ENCODE results near the gene GABRG3.

The GABRG3 gene

GRCh38 chr15:27498700-27499099, 527.7 kb downstream of the GABRG3 start:
- no peak for DNase-seq
- in situ Hi-C loops (cut with MboI; ENCODE audit: low pct_unique_long_range_greater_than_20kb, low sequenced_read_pairs) = no loop called here

GRCh38 chr15:27499191-27499590, 528.2 kb downstream of the GABRG3 start:
- in situ Hi-C loops (cut with MboI; ENCODE audit: low pct_unique_long_range_greater_than_20kb, low sequenced_read_pairs) = no loop called here
- no peak for DNase-seq

GRCh38 chr15:27499719-27500118, 528.7 kb downstream of the GABRG3 start:
- no peak for DNase-seq

GRCh38 chr15:27500206-27500605, 529.2 kb downstream of the GABRG3 start:
- DNase-seq = no peak
- in situ Hi-C loops (cut with MboI; ENCODE audit: low pct_unique_long_range_greater_than_20kb, low sequenced_read_pairs) = no loop called here

More at GRCh38 chr15:27499719-27500118, 528.7 kb downstream of the GABRG3 start:
- in situ Hi-C loops (cut with MboI; ENCODE audit: low pct_unique_long_range_greater_than_20kb, low sequenced_read_pairs) = no loop called here

- in situ Hi-C loops (cut with MboI; ENCODE audit: low pct_unique_long_range_greater_than_20kb, low sequenced_read_pairs) = no loop called here
- no peak for DNase-seq
These were observed 535.8 kb downstream of the GABRG3 start for GRCh38 chr15:27506752-27507151.

- in situ Hi-C loops (cut with MboI; ENCODE audit: low pct_unique_long_range_greater_than_20kb, low sequenced_read_pairs) = no loop called here
- DNase-seq = no peak
These were observed 538.0 kb downstream of the GABRG3 start for GRCh38 chr15:27509014-27509413.

DNA sequence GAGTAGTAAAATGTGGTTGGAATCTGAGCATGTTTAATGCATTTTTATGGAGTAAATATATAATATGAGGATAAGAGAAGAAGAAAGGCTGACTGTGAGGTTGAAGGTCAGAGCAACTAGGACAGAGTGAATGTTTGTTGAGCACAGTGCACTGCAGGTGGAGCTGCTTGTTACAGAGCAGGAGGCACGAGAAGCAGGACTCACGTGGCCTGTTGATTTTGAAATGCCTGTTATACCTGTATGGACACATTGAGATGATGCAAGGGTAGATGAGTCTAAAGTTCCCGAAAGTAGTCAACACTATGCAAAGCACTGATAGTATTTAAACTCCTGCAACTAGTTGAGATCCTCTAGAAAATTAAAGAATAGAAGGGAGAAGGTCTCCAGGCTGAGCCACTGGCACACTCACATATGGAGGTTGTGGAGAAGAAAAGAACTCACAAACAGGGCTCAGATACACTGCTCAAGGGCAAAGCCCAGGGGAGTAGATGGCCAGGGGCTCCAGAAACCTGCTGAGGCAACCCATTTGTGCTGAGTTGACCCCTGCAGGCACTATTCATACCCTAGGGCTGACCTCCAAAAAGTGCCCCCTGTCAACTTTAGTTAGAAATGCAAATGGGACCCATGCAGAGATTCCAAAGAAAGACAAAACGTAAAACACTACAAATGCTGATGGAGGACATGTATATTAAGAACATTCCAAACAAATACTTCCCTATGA, 541.5 kb downstream of the GABRG3 start:
- DNase-seq = no peak
- in situ Hi-C loops (cut with MboI; ENCODE audit: low pct_unique_long_range_greater_than_20kb, low sequenced_read_pairs) = no loop called here

DNA sequence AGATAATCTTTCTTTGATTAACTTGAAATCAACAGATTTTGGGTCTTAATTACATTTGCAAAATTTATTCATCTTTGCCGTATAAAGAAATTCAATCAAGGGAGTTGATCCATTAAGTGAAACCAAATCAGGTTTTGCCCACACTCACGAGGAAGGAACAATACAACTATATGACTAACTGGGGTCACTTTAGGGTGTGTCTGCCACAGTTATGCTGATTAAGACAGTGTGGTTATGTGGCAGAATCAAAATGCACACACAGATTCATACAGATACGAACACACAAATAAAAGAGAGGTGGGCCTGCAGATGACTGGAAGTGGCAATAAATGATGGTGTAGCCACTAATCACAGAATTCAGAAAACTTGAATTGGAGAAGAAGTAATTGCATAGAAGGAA, 543.5 kb downstream of the GABRG3 start:
- no peak for DNase-seq
- in situ Hi-C loops (cut with MboI; ENCODE audit: low pct_unique_long_range_greater_than_20kb, low sequenced_read_pairs) = no loop called here

DNA sequence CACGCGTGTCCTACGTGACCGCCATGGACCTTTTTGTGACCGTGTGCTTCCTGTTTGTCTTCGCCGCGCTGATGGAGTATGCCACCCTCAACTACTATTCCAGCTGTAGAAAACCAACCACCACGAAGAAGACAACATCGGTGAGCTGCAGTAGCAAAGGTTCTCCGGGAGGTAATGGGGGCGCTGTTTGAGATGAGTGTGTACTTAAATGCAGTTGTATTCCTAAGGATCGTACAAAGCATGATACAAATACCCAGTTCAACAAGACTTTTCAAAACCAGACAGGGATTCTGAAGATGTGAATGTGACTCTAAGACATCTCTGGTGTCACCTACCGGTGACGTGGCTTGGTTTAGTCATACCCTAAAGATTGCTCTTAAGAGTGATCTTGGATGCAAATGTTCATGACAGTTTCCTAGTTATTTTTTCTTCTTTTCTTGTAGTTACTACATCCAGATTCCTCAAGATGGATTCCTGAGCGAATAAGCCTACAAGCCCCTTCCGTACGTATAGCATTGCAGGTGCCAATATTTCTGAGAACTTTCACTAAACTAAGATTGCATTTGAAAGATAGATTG, 556.6 kb downstream of the GABRG3 start:
- DNase-seq = no peak
- in situ Hi-C loops (cut with MboI; ENCODE audit: low pct_unique_long_range_greater_than_20kb, low sequenced_read_pairs) = no loop called here

- DNase-seq = no peak
- in situ Hi-C loops (cut with MboI; ENCODE audit: low pct_unique_long_range_greater_than_20kb, low sequenced_read_pairs) = no loop called here
These were observed 558.4 kb downstream of the GABRG3 start for GRCh38 chr15:27529399-27529798.

- no peak for DNase-seq
- in situ Hi-C loops (cut with MboI; ENCODE audit: low pct_unique_long_range_greater_than_20kb, low sequenced_read_pairs) = no loop called here
These were observed 560.0 kb downstream of the GABRG3 start for GRCh38 chr15:27530994-27531393.

- no peak for DNase-seq
- in situ Hi-C loops (cut with MboI; ENCODE audit: low pct_unique_long_range_greater_than_20kb, low sequenced_read_pairs) = no loop called here
These were observed 561.4 kb downstream of the GABRG3 start for GRCh38 chr15:27532358-27532757.

DNA sequence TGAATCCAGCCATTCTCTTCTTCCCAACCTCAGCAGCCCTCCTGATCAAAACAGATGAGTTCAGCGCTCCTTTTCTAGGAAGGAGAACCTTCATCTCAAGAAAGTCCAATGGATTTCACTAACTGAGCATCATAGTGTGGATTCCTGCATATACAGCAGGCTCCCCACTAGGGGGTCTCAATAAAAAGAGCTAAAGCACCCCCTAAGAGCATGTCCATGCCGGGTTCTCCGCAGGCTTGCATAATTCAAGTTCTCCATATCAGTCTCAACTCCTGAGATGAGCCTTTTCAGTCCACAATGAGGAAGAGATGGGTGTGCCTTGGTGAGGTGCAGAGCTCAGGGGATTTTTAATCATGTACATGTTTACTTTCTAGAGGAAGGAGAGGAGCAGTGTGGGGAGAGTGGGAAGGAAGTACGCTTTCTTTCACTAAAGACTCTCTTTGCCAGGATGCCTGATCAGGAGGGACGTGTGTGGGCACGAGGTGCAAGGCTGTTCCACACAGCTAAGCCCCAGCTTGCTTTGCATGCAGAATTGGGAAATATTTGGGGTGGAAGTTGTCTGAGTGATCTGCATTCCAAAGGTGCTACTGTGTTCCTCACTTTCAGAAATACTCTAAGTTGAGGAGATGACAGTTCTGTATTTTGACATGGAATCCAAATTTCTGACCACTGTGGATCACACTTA, 564.6 kb downstream of the GABRG3 start:
- peak; percentile 1 for DNase-seq
- in situ Hi-C loops (cut with MboI; ENCODE audit: low pct_unique_long_range_greater_than_20kb, low sequenced_read_pairs) = no loop called here

DNA sequence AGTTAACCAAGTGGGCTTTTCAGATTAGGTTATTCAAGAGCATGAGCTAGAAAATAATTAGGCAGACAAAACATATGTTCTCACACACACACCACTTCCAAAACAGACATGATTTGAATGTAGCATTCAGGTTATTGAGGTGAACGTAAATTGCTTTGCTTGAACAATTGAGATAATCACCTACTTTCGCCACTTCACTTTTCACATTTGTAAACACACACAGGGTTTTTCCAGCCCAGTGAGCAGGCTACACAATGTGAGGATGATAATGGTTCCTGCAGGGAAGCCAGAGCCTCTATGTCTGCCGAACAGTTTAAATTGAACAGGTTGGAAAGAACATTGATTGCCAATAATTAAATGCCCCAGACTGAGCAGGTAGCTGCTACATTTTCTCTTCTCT, 567.3 kb downstream of the GABRG3 start:
- no peak for DNase-seq
- in situ Hi-C loops (cut with MboI; ENCODE audit: low pct_unique_long_range_greater_than_20kb, low sequenced_read_pairs) = no loop called here

- in situ Hi-C loops (cut with MboI; ENCODE audit: low pct_unique_long_range_greater_than_20kb, low sequenced_read_pairs) = no loop called here
- no peak for DNase-seq
These were observed 570.6 kb downstream of the GABRG3 start for GRCh38 chr15:27541581-27541980.

- in situ Hi-C loops (cut with MboI; ENCODE audit: low pct_unique_long_range_greater_than_20kb, low sequenced_read_pairs) = no loop called here
- DNase-seq = no peak
These were observed 574.7 kb downstream of the GABRG3 start for GRCh38 chr15:27545494-27546255.

DNA sequence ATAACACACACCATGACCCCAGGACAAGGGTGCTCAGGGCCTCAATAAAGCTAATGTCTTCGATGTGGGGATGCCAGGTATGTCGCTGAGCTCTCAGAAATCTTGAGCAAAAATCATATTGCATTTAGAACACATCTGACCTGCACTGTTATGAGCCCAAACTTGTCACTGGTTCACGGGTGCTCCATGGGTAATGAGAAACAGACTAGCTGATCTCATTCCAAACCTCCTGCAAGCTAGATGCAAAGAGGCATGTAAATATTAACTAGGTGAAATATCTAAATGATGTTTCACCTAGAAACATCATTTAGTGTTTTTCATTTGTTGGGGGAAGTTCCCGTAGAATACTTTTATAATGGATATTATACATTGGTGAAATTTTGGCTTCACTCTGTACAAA, 578.8 kb downstream of the GABRG3 start:
- in situ Hi-C loops (cut with MboI; ENCODE audit: low pct_unique_long_range_greater_than_20kb, low sequenced_read_pairs) = no loop called here
- DNase-seq = no peak

DNA sequence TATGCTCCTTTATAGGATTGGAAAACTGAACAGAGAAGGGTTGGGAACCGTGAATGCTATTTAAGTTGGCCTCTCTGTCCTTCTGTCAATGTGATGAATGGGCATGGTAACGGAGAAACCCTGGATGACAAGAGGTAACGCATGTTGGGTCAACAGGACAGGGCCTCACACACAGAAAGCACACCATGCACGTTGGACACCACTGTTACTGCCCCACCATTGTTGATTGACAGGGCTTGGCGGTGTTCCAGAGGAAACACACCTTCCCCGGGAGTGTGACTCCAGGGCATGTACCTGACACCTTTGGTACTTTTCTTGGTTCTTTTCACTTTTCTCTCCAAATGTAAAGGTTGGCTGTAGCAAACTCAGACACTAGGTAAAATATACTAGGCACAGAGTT, 579.7 kb downstream of the GABRG3 start:
- in situ Hi-C loops (cut with MboI; ENCODE audit: low pct_unique_long_range_greater_than_20kb, low sequenced_read_pairs) = no loop called here
- no peak for DNase-seq

GRCh38 chr15:27561816-27562215, 590.8 kb downstream of the GABRG3 start:
- no peak for DNase-seq
- in situ Hi-C loops (cut with MboI; ENCODE audit: low pct_unique_long_range_greater_than_20kb, low sequenced_read_pairs) = no loop called here

All from KBM-7 (cell line).